HG02938 (cell line): Measurements from ENCODE around the gene OLFML2A.

Experiments
- ATAC-seq: cut with Tn5 transposase; IDR thresholded peaks from one replicate; pipeline ENCODE4 v1.9.1; 2021; ENCODE audit warnings: mild to moderate bottlenecking, moderate library complexity; ENCODE audit not compliant: unreplicated experiment

Gene OLFML2A

GRCh38 chr9:124852121-124852828 lies 75.3 kb downstream of the OLFML2A start:
- ATAC-seq: no peak

- peak; percentile 66 for ATAC-seq
These were observed 76.0 kb downstream of the OLFML2A start, which contains the start of gene WDR38 for GRCh38 chr9:124852829-124853531. TSS of gene WDR38 (plus strand) at chr9:124853460. CDS start at chr9:124853532, 72 bp downstream.

DNA sequence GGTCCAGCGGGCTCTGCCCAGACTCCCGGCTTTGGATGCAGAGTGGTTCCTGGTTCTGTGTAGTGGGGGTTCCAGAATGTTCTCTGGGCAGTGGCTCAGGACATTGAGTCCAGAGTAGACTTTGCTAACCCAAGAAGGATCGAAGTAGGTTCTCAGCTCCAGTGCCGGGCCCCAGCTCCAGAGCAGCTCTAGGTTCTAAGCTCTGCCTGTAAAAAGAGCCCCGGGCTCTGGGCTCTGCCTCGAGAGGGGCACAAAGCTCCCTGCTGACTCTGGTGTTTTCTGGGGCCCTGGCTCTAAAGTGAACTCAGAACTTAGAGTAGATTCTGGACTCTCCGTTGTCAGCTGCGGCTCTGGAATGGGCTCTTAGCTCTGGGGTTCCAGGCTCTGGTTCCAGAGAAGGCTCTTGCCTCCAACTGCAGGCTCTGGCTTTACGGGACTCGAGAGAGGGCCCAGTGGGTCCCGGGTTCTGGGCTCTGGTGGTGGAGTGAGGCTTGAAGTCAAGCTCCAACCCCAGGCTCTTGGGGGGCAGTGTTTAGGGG lies 76.7 kb downstream of the OLFML2A start:
- ATAC-seq: no peak

GRCh38 chr9:124854161-124854560 lies 77.2 kb downstream of the OLFML2A start:
- ATAC-seq: no peak

DNA sequence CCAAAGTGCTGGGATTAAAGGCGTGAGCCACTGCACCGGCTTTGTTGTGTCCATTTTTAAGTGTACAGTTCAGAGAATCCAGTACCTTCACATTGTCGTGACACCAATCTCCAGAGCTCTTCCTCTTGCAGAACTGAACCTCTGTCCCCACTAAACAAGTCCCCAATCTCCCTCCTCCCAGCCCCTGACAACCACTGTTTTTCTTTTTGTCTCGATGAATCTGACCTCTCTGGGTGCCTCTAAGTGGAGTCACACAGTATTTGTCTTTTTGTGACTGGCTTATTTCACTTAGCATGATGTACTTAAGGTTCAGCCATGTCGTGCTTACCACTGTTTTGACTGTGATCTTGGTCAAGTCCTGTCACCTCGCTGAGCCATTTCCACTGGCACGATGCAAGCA lies 77.9 kb downstream of the OLFML2A start:
- no peak for ATAC-seq

- no peak for ATAC-seq
These were observed 78.6 kb downstream of the OLFML2A start for GRCh38 chr9:124855566-124855943.

- no peak for ATAC-seq
These were observed 79.2 kb downstream of the OLFML2A start for GRCh38 chr9:124855944-124856765.

GRCh38 chr9:124857533-124858162 lies 80.7 kb downstream of the OLFML2A start:
- no peak for ATAC-seq

DNA sequence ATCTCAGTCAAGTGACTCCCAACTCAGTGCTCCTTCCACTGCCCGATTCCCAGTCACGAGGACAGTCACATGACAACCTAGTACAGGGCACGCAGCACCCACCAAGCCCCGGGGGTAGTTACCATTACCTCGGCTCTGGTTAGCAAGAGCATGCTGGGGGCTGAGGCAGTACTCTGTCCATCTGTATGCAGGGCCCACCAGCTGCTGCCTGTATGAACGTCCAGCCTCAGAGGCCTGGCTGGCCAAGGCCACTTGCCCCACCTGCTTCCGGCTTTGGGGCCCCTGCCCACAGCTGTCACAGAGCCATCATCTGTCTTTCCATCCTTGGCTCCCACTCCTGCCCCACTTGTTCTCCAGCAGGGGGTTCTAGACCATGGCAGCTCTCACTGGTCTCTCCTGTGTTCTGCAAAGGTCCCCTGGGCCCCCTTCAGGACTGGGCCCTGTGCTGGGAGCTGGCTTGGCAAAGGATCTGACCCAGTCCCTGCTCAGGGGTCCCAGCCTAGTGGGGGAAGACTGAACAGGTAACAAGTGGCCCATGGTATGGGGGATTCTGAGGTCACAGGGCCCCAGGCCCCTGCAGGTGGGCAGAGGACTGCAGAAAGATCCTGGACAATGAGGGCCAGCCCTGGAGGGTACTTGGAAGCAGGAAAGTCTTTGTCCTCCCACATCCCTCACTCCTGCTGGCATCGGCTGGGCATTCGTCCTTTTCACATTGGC lies 81.6 kb downstream of the OLFML2A start:
- no peak for ATAC-seq

DNA sequence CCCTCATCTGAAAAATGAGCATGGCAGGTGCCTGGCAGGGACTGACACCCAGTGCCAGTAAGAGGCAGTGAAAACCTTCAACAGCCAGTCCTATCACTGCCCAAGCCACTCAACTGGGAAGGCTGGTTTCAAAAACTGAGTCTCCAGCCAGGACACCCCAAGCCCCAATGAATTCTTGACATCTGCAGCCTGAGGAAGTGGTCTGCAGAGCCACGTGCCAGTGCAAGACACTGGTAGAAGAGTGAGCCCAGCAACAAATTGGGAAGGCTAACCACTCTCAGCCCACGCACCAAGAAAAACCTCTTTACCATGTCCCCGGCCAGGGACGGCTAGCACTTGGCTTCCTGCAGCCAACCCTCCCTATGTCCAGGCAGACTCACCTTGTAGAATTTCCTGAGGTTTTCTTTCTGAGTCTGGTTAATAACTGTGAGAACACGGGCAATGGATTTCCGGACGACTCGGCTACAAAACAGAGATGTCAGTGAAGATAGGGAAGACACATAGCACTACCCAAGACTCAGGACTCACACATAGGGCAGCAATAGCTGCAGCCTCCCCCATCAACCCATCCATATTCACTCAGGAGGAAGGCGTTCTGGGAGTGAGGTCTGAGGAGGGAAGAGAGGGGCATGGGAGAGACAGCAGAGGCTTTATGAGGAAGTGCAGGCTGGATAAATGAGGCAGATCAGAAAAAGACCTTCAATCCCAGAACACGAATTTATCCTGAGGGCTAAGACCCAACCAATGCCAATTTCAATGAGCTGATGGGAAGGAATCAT lies 83.1 kb downstream of the OLFML2A start:
- no peak for ATAC-seq

GRCh38 chr9:124860582-124861341 lies 83.8 kb downstream of the OLFML2A start:
- ATAC-seq: no peak

- peak; percentile 82 for ATAC-seq
These were observed 84.7 kb downstream of the OLFML2A start, which contains the start of the genes ARPC5L and RPL35 for GRCh38 chr9:124861342-124862229. TSS of gene ARPC5L (plus strand) at chr9:124862130. CDS start at chr9:124869291, 7,161 bp downstream. TSS of gene RPL35 (minus strand) at chr9:124861957. CDS start at chr9:124861912, 45 bp downstream.

DNA sequence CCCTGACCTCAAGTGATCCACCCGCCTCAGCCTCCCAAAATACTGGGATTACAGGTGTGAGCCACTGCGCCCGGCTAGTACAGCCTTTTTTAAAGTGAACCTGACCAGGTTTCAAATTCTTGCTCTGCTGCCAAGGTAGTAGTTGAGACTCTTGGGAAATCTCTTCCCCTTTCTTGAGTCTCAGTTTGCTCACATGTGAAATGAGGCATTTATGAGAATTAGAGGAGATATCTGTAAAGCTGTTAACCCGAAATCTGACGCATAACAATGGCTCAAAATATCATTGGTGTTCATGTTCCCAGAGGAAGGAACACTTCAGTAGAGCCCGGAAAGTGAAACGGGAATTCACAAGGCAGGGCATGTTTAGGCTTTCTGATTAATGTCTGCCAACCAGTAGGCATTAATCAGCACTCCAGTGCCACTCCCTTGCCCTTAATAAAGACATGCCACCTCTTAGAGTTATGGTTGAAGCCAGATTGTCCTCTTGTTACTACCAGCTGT lies 86.5 kb downstream of the OLFML2A start:
- ATAC-seq: no peak
